OCI-LY1 (cell line): ENCODE measurements around the gene TMEM131.
"Not testable (repeated sequence)": the region's sequence is repeated elsewhere in the genome, so short reads cannot be mapped to it uniquely, and the experiment has no call there.

Source experiments
- EZH2 ChIP-seq: fragments of 200-600 bp; sonication (generic), shearing (Covaris generic); IDR thresholded peaks from 2 replicates; pipeline ENCODE4 v1.8.0; 2017; ENCODE audit warnings: borderline replicate concordance, mixed run types, mild to moderate bottlenecking, antibody characterized with exemption, low read length, moderate library complexity, mixed read lengths
- TF ChIP-seq, protein P1 (sequence below): fragments of 200-600 bp; sonication (generic), shearing (Covaris generic); IDR thresholded peaks from 2 replicates; pipeline ENCODE4 v1.5.1; 2017; ENCODE audit warnings: mild to moderate bottlenecking, antibody characterized with exemption, low read length, moderate library complexity, mixed read lengths

- TF ChIP-seq, protein P1, sequence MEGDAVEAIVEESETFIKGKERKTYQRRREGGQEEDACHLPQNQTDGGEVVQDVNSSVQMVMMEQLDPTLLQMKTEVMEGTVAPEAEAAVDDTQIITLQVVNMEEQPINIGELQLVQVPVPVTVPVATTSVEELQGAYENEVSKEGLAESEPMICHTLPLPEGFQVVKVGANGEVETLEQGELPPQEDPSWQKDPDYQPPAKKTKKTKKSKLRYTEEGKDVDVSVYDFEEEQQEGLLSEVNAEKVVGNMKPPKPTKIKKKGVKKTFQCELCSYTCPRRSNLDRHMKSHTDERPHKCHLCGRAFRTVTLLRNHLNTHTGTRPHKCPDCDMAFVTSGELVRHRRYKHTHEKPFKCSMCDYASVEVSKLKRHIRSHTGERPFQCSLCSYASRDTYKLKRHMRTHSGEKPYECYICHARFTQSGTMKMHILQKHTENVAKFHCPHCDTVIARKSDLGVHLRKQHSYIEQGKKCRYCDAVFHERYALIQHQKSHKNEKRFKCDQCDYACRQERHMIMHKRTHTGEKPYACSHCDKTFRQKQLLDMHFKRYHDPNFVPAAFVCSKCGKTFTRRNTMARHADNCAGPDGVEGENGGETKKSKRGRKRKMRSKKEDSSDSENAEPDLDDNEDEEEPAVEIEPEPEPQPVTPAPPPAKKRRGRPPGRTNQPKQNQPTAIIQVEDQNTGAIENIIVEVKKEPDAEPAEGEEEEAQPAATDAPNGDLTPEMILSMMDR, result not testable (repeated sequence)
- TF ChIP-seq EZH2, result not testable (repeated sequence)
Observed at GRCh38 chr2:97893042-97893441, 102.7 kb downstream of the TMEM131 start.
